ENCODE data around the gene GSTM3.

DNA sequence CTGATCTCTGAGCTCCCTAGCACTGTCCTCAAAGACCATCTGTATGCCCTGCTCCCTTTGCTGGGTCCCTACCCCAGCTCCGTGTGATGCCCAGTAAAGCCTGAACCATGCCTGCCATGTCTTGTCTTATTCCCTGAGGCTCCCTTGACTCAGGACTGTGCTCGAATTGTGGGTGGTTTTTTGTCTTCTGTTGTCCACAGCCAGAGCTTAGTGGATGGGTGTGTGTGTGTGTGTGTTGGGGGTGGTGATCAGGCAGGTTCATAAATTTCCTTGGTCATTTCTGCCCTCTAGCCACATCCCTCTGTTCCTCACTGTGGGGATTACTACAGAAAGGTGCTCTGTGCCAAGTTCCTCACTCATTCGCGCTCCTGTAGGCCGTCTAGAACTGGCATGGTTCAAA, 23.1 kb downstream of the GSTM3 start:
- TF ChIP-seq, protein P1, sequence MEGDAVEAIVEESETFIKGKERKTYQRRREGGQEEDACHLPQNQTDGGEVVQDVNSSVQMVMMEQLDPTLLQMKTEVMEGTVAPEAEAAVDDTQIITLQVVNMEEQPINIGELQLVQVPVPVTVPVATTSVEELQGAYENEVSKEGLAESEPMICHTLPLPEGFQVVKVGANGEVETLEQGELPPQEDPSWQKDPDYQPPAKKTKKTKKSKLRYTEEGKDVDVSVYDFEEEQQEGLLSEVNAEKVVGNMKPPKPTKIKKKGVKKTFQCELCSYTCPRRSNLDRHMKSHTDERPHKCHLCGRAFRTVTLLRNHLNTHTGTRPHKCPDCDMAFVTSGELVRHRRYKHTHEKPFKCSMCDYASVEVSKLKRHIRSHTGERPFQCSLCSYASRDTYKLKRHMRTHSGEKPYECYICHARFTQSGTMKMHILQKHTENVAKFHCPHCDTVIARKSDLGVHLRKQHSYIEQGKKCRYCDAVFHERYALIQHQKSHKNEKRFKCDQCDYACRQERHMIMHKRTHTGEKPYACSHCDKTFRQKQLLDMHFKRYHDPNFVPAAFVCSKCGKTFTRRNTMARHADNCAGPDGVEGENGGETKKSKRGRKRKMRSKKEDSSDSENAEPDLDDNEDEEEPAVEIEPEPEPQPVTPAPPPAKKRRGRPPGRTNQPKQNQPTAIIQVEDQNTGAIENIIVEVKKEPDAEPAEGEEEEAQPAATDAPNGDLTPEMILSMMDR (IDR thresholded peaks at IDR 0.05), result no peak
- TF ChIP-seq POLR2A (IDR thresholded peaks at IDR 0.05), result no peak

All from lower leg skin (tissue), 3 donors.